ENCODE measurements around the gene SBSN.

The SBSN gene

DNA sequence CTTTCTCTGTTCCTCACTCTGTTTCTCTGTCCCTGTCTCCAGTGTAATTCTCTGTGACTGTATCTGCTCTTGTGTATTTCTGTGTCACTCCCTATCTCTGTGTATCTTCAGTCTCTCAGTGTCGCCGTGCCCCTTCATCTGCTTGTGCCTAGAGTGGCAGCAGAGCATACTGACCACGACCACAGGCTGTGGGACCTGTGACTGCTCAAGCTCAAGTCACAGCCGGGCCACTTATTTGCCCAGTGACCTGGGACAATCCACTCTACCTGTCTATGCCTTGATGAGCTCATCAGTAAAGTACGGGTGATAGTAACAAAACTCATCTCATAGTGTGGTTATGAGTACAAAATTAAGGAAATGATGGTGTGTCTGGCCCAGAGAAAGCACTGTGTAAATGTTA, 26.0 kb upstream of the SBSN start:
- ATAC-seq (no peak), DNase-seq (no peak)

DNA sequence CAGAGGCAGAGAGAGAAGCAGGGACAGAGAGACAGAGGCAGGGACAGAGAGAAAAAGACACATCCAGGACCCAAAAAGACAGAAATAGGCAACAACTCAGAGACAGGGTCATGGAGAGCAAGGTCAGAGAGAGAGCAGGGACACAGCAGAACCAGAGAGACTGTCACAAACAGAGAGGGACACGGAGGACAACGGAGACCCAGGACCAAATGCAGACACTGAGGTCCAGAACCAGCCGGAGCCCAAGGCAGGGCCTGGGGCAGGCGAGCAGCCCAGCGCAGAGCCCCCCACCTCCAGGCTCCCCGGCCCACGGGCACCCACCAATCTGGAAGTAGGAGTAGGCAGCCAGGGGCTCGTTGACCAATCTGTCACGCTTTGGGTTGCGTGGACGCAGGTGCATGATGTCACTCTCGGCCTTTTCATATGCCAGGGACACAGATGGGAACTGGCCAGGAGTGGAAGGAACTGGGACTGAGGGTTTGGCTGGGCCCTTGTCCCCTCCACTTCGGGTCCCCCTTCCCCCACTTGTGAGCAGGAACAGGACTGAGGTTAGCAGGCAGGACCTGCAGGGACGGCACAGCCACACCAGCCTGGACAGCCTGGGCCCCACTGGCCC, 25.4 kb upstream of the SBSN start:
- ATAC-seq (no peak), DNase-seq (no peak)

DNA sequence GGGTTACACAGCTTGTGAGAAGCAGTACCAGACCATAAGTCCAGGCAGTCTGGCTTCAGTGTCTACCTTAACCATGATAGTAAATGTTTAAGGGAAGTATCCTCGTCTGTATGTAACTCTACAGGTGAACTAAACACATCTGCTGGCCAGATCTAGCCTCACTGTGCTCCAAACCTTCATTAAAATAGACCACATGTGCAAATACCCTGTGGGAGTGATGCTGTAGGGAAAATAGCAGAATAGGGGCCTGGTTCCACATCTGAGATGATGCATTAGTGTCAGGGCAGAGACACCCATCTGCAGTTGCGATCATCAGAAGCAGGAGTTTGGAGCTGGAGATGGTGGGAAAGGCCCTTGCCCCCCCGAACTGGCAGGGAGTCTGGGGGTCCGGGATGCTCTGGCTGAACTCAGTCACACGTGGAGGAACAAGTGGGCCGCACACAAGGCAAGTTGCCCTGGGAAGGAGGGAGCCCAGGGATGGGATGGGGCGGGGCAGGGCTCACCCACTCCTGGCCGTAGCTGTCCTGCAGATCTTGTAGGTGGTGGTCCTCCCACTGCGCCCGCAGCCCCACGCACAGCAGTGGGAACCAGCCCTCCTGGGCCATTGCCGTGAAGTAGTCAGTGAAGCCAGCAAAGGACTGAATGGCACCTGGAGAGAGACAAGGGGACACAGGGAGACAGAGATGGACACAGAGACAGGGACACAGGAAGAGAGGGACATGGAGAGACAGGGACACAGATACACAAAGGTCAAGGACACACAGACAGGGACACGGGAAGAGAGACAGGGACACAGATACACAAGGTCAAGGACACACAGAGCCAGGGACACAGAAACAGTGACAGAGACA, 24.6 kb upstream of the SBSN start:
- DNase-seq: no peak
- no peak for ATAC-seq

DNA sequence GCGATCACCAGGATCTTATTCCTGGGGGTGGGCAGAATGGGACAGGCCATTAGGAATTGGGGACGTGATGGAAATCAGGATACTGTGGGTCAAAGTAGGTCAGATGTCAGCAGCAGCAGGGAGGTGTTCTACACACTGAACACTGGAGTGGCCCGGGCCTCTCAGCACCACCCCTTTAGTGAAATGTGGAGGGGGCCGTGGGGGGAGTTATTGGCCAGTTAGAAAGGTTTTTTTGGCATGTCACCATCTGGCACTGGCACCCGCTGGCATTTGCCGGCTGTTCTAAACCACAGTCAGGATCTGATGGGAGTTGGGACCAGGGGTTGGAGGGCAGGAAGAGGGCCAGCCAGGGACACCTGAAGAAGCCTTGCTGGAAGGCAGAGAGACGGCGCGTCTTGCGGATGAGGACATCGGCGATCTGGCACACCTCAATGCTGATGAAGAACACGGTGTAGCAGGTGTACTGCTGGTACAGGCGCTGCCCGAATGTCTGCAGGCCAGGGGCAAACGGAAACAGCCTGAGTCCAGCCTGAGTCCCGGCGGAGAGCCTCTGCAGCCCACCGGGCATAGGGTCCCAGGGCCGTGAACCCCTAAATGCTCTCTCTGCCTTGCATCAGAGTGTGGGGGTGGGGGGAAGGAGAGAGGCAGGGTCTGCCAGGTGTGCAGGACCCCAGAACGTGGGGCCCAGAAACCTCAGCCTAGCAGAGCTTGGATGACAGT, 23.1 kb upstream of the SBSN start:
- DNase-seq: no peak
- no peak for ATAC-seq

DNA sequence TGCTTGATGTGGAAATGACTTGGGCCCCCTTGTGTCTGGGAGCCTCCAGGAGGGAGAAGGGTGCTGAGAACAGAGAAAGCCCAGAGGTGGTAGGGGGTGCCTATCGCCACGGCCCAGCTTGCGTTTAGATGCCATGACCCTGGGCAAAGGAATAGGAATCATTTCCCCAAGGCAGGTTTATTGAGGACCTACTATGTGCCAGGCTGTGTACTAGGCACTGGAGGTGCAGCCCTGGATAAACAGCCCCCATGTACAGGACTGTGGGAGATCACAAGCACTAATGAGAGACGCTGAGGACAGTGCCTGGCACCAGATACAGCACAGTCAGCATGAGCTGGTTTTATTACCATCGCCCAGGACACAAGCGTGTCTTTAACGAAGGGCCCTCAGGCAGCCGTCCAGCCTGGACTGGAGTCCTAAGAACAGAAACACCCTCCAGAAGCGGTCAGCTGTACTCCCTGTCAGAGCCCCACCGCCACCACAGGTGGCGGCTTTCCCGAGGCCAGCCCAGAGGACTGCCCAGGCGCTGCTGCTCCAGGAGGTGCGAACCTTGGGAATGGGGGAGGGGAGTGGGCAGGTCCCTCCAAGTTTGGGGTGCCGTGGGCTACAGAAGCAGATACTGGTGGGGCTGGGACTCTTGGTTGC, 21.9 kb upstream of the SBSN start:
- no peak for DNase-seq
- no peak for ATAC-seq

DNA sequence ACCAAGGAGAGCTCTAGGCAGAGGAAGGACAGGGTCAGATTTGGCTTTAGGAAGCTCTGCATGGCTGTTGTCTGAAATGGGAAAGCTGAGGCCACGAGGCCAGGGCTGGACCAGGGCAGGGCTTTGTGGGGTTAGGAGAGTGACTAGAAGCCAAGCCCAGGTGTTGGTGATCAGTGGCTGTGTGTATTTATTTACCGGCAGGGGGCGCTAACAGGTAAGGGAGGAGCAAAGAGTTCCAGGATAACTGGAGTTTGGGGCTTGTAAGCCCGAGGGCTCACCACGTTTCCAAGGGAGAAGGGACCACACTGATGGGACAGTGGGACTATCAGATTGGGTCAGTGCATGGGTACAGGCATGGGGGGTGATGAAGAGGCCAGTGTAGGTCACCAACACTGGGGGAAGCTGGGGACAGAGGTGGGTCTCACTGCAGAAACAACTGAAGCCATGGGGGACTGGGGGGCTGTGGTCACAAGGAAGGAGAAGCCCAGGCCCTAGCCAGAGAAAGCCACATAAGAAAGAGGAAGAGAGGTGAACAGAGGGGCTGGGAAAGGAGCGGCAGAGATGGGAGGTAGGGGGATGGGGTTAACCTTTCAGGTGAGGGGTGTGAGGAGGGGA, 21.2 kb upstream of the SBSN start:
- DNase-seq (peak; percentile 63), ATAC-seq (no peak)

DNA sequence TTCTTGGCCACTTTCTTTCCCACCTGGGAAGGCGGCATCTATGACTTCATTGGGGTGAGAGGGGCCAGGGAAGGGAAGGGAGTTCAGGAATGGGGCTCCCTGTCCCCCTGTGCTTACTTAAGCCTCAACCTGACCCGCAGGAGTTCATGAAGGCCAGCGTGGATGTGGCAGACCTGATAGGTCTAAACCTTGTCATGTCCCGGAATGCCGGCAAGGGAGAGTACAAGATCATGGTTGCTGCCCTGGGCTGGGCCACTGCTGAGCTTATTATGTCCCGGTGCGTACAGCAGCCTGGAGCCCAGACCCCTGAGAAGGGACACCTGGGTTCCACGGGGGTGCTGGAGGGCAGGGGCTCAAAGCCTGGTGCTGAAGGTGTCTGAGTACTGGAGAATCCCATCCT, 18.4 kb upstream of the SBSN start:
- no peak for DNase-seq
- no peak for ATAC-seq

DNA sequence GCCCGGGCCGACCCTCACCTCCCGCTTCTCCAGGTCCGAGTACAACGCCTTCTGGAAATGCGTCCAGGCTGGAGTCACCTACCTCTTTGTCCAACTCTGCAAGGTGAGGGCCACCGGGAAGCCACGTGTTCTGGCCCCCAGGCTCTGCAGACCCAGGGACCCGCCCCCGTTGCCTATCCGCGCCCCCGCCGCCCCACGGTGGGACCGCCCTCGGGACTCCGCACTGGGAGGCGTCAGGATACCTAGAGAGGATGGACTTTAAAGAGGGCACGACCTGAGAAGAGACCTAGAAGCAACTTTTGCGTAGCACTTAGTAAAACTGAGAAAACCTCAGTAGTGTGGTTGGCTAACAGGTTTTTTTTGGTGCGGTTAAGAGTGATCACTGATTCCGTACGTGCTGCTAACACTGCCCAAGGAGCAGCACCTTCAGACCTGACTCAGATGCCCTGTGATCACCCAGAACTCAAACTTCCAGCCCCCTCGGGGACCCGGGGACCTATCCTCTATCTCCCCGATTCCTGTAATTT, 17.8 kb upstream of the SBSN start:
- ATAC-seq (peak; percentile 81), DNase-seq (peak; percentile 79)

DNA sequence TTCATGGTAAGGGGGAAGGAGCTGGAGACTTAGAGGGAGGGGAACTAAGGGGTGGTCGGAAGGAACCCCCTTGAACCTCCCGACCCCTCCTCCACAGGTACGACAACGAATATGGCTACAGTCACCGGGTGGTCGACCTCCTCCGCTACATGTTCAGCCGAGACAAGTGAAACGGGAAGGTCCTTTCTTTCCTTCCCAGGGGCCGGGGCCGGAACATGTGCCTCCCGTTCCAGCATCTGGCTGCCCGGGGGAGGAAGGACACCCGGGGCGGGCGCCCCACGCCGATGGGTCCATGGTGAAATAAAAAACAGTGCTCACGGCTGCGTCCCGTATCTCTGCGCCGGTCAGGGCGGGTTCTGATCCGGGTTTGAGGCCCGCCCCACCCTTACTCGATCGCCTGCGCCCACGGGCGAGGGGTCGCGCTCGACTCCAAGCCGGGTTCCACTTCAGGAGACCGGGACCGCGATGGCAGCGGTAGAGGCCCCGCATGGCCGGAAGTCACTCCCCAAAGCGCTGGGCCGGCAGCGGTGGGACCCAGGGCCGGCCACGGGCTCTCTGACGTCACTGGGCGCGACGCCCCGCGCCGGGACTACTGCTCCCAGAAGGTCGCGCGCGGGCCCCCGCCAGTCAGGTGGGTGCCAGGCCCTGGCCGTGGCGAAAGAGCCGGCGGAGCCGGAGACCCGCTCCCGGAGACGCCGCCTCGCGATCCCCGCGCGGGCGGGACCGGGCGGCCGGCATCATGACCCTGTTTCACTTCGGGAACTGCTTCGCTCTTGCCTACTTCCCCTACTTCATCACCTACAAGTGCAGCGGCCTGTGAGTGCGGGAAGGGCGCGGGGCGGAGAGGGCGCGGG, 17.1 kb upstream of the SBSN start, which contains the start of gene TMEM147:
Gene TMEM147, plus strand, starts transcription at position 626 of the 854 bp plus-strand sequence. Its CDS starts 114 bp downstream, at position 740.
- ATAC-seq (peak; percentile 87), DNase-seq (peak; percentile 94)

DNA sequence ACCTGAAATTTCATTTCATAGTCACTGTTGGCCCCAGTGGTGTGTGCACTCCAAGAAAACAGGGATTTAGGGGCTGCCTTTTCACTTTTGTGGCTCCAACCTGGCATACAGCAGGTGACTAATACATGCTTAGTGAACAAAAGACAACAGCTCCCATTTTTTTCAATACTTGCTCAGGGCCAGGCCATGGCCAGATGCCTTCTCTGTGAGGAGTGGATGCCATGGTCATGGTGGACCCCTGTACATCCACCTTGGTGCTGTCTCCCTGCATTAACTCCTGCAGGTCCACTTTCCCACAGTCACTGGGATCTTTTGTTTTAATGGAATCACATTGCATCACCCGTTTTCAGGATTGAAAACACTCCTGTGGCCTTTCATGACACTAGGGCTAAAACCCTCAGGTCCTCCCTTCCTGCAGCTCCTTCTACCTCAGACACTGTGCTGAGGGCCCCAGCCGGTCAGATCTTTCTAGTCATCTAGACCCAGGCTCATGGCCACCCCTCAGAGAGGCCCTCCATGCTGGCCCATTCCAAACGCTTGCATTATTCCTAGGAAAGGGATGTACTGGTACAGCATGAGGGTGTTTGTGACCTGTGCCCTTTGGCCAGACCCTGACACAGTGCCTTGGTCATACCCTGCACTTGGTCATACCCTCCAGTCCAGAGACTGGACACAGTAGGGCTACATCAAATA, 16.1 kb upstream of the SBSN start:
- DNase-seq: no peak
- no peak for ATAC-seq

DNA sequence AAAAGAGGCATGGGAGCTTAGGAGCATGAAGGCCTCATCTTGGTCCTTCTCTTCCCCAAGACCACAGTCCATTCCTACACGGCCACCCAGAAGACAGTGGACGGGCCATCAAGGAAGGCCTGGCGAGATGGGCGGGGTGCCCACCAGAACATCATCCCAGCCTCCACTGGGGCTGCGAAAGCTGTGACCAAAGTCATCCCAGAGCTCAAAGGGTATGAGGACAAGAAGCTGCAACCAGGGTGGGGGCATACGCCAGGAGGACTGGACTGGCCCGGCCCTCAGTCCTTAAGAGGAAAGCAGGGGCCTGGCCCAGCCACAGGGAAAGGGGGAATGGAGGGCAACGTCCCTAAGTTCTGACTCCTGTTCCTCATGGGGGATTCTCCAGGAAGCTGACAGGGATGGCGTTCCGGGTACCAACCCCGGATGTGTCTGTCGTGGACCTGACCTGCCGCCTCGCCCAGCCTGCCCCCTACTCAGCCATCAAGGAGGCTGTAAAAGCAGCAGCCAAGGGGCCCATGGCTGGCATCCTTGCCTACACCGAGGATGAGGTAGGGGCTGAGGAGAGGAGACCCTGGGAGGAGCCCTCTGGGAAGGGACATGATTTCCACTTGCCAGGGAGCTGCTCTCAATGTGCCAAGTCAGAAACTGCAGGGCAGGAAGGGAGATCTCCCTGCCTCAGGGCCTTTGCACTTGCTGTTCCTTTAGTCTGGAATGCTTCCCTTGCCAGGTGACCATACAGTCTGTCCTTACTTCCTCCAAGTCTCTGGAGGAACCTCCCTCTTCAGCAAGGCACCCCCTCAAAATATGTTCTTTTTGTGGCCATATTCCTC, 15.4 kb upstream of the SBSN start:
- ATAC-seq (no peak), DNase-seq (no peak)

DNA sequence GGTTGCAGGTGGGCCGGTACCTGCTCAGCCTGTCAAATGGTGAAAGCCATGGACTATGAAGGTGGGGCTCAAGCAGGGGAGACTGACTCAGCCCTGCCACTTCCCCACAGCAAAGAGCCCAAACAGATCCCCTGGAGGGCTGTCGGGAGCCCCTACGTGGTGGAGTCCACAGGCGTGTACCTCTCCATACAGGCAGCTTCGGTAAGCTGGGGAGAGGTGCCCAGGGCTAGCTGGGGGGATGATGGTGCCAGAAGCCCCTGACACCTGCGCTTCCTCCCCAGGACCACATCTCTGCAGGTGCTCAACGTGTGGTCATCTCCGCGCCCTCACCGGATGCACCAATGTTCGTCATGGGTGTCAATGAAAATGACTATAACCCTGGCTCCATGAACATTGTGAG, 14.1 kb upstream of the SBSN start:
- DNase-seq: no peak
- ATAC-seq: no peak

DNA sequence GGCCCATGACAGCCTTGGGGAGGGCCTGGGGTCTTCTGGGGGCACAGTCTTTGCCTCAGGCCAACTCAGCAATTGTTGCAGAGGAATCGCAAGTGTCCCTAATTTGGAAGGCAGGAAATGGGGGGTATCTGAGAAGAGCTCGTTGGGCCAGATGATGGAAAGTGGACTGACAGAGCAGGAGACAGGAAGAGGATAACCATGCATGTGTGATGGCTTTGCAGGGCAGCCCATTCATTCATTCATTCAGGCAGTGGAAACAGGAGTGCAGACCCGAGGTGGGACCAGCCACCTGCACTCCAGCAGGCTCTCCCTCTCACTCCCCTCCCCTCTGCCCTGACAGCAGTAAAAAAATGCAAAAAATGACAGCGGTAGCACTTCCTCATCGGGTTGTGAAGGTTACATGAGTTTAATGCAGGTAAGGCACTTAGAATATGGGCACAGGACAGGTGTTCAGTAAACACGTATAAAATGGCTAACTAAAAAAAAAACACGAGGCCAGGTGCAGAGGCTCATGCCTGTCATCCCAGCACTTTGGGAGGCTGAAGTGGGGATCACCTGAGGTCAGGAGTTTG, 12.3 kb upstream of the SBSN start:
- no peak for ATAC-seq
- no peak for DNase-seq

DNA sequence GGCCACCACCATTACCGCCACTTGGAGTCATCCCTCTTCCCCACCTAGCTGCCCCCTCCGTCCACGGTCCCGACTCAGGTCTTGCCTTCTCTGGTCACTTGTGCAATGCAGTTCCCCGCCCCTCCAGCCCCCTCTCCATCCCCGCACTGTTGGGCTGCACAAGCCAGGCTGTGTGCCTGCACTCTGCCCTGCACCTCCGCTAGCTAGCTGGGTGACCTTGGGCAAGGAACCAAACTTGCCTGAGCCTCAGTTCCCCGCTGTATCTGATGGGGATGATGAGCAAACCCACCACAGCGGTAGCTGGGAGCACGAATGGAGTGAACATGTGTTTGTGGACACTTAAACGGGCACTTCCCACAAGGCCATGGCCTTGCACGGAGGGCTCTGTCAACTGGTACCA, 11.7 kb upstream of the SBSN start:
- ATAC-seq (no peak), DNase-seq (no peak)

DNA sequence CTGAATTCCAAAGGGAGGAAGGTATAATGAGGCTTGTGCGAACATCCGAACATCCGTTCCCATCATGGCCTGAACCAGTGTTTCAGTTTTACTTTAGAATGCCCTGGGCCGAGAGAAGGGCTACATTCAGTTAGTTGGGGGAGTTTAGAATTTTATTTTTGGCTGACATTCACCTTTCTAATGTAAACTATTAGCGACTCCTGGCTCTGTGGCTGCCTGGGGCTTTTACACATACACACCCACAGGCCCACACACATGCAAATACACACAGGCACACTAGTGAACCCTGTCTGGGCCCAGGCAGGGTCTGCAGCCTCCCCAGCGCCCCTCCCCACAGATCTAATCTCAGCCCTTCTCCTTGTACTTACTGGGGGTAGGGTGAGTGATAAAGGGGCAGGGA, 11.2 kb upstream of the SBSN start:
- ATAC-seq: no peak
- no peak for DNase-seq

DNA sequence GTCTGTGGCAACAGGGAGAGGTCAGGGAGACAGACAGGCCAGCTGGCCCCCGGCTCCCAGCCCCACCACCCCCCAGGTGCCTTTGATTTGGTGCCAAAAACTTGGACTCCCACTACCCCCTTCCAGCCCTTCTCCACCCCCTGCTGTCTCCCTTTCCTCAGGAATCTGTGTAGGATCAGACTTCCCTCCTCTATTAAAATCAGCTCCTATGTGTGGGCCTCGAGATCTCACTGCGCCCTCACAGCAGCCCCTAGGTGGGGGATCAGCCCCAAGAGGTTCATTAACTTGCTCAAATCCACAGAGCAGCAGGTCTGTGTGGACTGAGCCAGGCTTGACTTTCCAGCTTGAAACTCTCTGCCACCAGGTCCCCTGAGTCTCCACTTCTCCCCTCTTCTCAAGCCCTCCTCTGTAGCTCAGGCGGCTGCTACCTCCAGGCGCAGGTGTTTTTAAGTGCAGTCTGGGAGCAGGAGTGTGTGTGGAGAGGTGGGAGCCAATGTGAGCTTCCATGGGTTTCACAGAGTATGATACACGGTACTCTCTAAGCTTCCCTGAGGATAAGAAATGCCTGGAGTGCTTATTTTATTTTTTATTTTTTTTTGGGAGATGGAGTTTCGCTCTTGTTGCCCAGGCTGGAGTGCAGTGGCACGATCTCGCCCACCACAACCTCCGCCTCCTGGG, 6.8 kb upstream of the SBSN start:
- DNase-seq (no peak), ATAC-seq (no peak)

DNA sequence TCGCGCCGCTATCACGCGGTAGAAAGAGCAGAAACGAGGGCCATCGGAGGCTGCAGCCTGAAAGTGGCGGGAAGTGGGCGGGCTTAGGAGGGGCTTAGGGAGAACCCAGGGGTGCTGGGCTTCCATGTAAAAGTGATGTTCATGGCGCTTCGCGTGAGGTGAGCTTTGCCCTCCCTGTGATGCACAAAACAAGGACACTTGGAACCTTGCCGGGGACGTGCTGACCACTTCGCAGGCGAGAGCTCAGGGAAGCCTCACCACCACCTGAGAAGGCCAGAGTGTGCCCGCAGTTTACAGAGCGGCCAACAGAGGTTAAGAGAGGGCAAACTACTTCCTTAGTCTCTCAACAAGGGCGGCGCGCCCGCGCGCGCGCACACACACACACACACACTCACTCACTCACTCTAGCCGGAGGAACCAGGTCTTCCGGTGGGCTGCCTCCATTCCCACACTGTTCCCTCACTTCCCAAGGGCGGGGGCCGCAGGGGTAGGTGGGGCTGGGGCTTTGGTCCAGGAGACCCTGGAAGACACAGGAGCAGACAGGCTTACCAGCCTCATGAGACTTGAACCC, 5.8 kb upstream of the SBSN start:
- ATAC-seq (peak; percentile 67), DNase-seq (peak; percentile 28)

DNA sequence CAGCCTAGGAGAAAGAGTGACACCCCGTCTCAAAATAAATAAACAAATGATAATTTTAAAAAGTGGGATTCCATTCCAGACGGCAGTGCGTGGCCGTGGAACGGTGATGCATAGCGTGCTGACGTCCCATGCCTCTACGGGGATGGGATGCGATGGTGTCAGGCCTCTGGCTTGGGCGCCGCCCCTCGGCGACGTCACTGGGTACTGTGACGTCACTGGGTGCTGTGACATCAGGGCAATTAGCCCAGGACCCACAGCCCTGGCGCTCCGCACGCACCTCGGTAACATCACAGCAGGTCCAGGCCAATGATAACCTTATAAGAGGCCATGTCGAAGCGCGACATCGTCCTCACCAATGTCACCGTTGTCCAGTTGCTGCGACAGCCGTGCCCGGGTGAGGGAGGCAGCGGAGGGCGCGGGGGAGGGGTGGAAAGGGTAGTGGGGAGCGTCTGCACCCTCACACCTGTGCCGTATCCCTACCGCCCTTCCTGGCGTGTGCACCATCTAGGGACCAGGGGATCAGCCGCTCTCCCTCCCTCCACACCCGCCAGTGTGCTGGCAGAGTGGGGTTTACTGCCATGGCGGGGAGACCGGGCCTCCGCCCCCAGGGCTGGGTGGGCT, 5.2 kb upstream of the SBSN start, which contains the start of gene GAPDHS:
Gene GAPDHS, plus strand, starts transcription at position 256 of the 621 bp plus-strand sequence. Its CDS starts 72 bp downstream, at position 328.
- no peak for ATAC-seq

More for the DNA sequence above, 5.2 kb upstream of the SBSN start, which contains the start of gene GAPDHS:
- no peak for DNase-seq
